HepG2 (cell line): ENCODE data around the gene TUBB4B. TPM values are rescaled to one million over a fixed set of nuclear protein-coding genes. Genes with fewer than 3 reads are reported as not detected.

Experiments
- ATAC-seq: fragments of 200-7000 bp; cut with Tn5 transposase; 3 replicates; pipeline ENCODE4 v1.9.1; 2020; ENCODE audit warnings: mild to moderate bottlenecking, moderate library complexity
- BruUV-seq: library from RNA; stranded (reverse); fragments of 400-500 nt; replicated peaks from 2 replicates; lab custom pipeline; 2021; lab: Mats Ljungman, UMichigan
- CTCF ChIA-PET: fragments of 300-600 bp; formaldehyde crosslinking; extraction: SDS; loops from one replicate; lab custom pipeline; 2021; ENCODE audit warnings: low total read pairs, inconsistent platforms, low intra/inter-chr PET ratio; lab: Yijun Ruan, JAX
- POLR2A ChIA-PET: fragments of 350-600 bp; sonication (Branson Sonifier 250); formaldehyde crosslinking; loops from one replicate; lab custom pipeline; 2020; ENCODE audit warnings: antibody characterized with exemption, inconsistent platforms; lab: Yijun Ruan, JAX
- DNase-seq: peaks from one replicate; pipeline ENCODE4 v3.0.0-alpha.2; 2015; ENCODE audit warnings: low spot score
- FAIRE-seq: peaks from 3 replicates; lab custom pipeline; 2011; peaks lifted over from hg19 to GRCh38; lab: Jason Lieb, UNC
- H2AFZ ChIP-seq: one replicate; pipeline ENCODE4 v1.6.1; 2011; ENCODE audit warnings: low read length, inconsistent platforms
- H3K27ac ChIP-seq: fragments of 300-600 bp; 3 replicates; pipeline ENCODE4 v1.8.0; 2011; ENCODE audit warnings: mixed run types, mild to moderate bottlenecking, mixed read lengths, low read length, inconsistent platforms; ENCODE audit not compliant: insufficient read depth; ENCODE audit errors: extremely low read length
- H3K27me3 ChIP-seq, 2 experiments: fragments of 200-600 bp in 1 of 2; 2 replicates in 1 of 2; 3 replicates in 1 of 2; pipeline versions ENCODE4 v1.6.0 to v1.8.0; 2011; ENCODE audit warnings: low read length in 2 of 2, mild to moderate bottlenecking in 2 of 2, moderate library complexity in 2 of 2, inconsistent platforms in 1 of 2; ENCODE audit not compliant: insufficient read depth in 2 of 2, control insufficient read depth in 1 of 2
- H3K36me3 ChIP-seq, 2 experiments: fragments of 200-600 bp in 1 of 2; replicated peaks in 1 of 2; 2 replicates in 1 of 2; 3 replicates in 1 of 2; pipeline versions ENCODE4 v1.5.1 to v1.8.0; 2011; ENCODE audit warnings: low read length in 2 of 2, inconsistent platforms in 1 of 2; ENCODE audit not compliant: insufficient read depth in 2 of 2, control insufficient read depth in 1 of 2
- H3K4me1 ChIP-seq: 2 replicates; pipeline ENCODE4 v1.5.1; 2012; ENCODE audit warnings: low read length, inconsistent platforms; ENCODE audit not compliant: insufficient read depth
- H3K4me2 ChIP-seq: 2 replicates; pipeline ENCODE4 v1.6.0; 2011; ENCODE audit warnings: low read depth, low read length, inconsistent platforms
- H3K4me3 ChIP-seq, 3 experiments: fragments of 200-600 bp in 1 of 3; sonication (generic), shearing (Covaris generic) in 1 of 3; replicated peaks in 1 of 3; 2 replicates each; pipeline ENCODE4 v1.5.1; 2011 to 2016; ENCODE audit warnings: low read length in 3 of 3, inconsistent platforms in 2 of 3, low read depth in 2 of 3, mild to moderate bottlenecking in 2 of 3, control low read depth in 1 of 3, mixed read lengths in 1 of 3; ENCODE audit not compliant: insufficient read depth in 1 of 3
- H3K79me2 ChIP-seq: one replicate; pipeline ENCODE4 v1.6.1; 2011; ENCODE audit warnings: low read length, inconsistent platforms; ENCODE audit not compliant: insufficient read depth
- H3K9ac ChIP-seq: 2 replicates; pipeline ENCODE4 v1.6.0; 2011; ENCODE audit warnings: mild to moderate bottlenecking, low read depth, low read length, inconsistent platforms; ENCODE audit not compliant: insufficient read depth
- H3K9me3 ChIP-seq: 2 replicates; pipeline ENCODE4 v1.5.1; 2012; ENCODE audit warnings: mild to moderate bottlenecking, low read length
- H4K20me1 ChIP-seq: 2 replicates; pipeline ENCODE4 v1.6.0; 2011; ENCODE audit warnings: inconsistent platforms, mild to moderate bottlenecking, low read length, moderate library complexity; ENCODE audit not compliant: insufficient read depth
- CENPT ChIP-seq: sonication (generic); formaldehyde crosslinking; IDR thresholded peaks from 2 replicates; pipeline ENCODE4 v1.8.0; 2022; ENCODE audit warnings: low read depth, mild to moderate bottlenecking, moderate library complexity, missing genetic modification reagents
- ETS1 ChIP-seq: sonication (generic); formaldehyde crosslinking; IDR thresholded peaks from 2 replicates; pipeline ENCODE4 v1.4.0; 2020; ENCODE audit warnings: missing genetic modification reagents
- GMEB1 ChIP-seq: sonication (generic); formaldehyde crosslinking; IDR thresholded peaks from 2 replicates; pipeline ENCODE4 v1.5.1; 2020; ENCODE audit warnings: missing genetic modification reagents, mild to moderate bottlenecking, borderline replicate concordance
- KLF12 ChIP-seq: sonication (generic); formaldehyde crosslinking; IDR thresholded peaks from 2 replicates; pipeline ENCODE4 v1.4.0; 2020; ENCODE audit warnings: missing genetic modification reagents, borderline replicate concordance
- RBM22 ChIP-seq: fragments of 200-400 bp; formaldehyde crosslinking; optimal IDR thresholded peaks from 2 replicates; pipeline ENCODE3; 2017; ENCODE audit warnings: mild to moderate bottlenecking, low read length, moderate library complexity
- SALL2 ChIP-seq: sonication (generic); formaldehyde crosslinking; IDR thresholded peaks from 2 replicates; pipeline ENCODE4 v1.8.1; 2023; ENCODE audit warnings: mild to moderate bottlenecking, missing genetic modification reagents, inconsistent platforms
- ZBTB1 ChIP-seq: sonication (generic); formaldehyde crosslinking; IDR thresholded peaks from 2 replicates; pipeline ENCODE4 v1.4.0; 2020; ENCODE audit warnings: missing genetic modification reagents, borderline replicate concordance
- ZFP91 ChIP-seq: sonication (generic); formaldehyde crosslinking; IDR thresholded peaks from 2 replicates; pipeline ENCODE4 v1.9.0; 2022; ENCODE audit warnings: missing genetic modification reagents, mild to moderate bottlenecking, borderline replicate concordance
- ZNF207 ChIP-seq: fragments of 450-650 bp; IDR thresholded peaks from 2 replicates; pipeline ENCODE4 v1.6.1; 2016; ENCODE audit warnings: antibody characterized with exemption, borderline replicate concordance
- ZNF225 ChIP-seq: sonication (generic); formaldehyde crosslinking; IDR thresholded peaks from 2 replicates; pipeline ENCODE4 v1.4.0; 2020; ENCODE audit warnings: mild to moderate bottlenecking, missing genetic modification reagents
- ZNF33A ChIP-seq: sonication (generic); formaldehyde crosslinking; IDR thresholded peaks from 2 replicates; pipeline ENCODE4 v1.5.1; 2020; ENCODE audit warnings: missing genetic modification reagents, mild to moderate bottlenecking, moderate library complexity, borderline replicate concordance
- ZNF710 ChIP-seq: sonication (generic); formaldehyde crosslinking; IDR thresholded peaks from 2 replicates; pipeline ENCODE4 v1.5.0; 2020; ENCODE audit warnings: mild to moderate bottlenecking, missing genetic modification reagents, borderline replicate concordance
- WGBS: methylation state at CpG from one replicate; pipeline ENCODE4 v1.1.6; 2017; ENCODE audit warnings: low lambda C conversion rate; 5-methylcytosine and 5-hydroxymethylcytosine counted together
- in situ Hi-C: cut with HindIII; loops from 2 replicates; pipeline ENCODE4 v1.10.0; 2017; ENCODE audit warnings: low pct_unique_long_range_greater_than_20kb; ENCODE audit not compliant: extremely low pct_ligation_motif_present
- intact Hi-C: fragments of 100-400 bp; cut with micrococcal nuclease; formaldehyde crosslinking; loops from one replicate; pipeline ENCODE4 v1.10.0; 2022; ENCODE audit not compliant: unreplicated experiment
- polyA plus RNA-seq, 8 experiments: library from polyadenylated mRNA; depleted of rRNA in 3 of 8; stranded (reverse) in 7 of 8; unstranded in 1 of 8; fragments of >200 nt; fragmentation: Illumina TruSeq in 4 of 8; extraction: Trizol in 4 of 8; gene quantifications; 2 replicates each; pipeline versions ENCODE4 v1.2.1 to v1.2.3, GENCODE V29; 2011 to 2016; ENCODE audit warnings: low read depth in 4 of 8, missing spikeins in 1 of 8, mixed read lengths in 1 of 8; ENCODE audit not compliant: insufficient read depth in 1 of 8
- total RNA-seq, 5 experiments: library from RNA; depleted of rRNA; stranded (reverse); fragments of >200 nt; fragmentation: Illumina TruSeq; extraction: Trizol; gene quantifications; 2 replicates each; pipeline ENCODE4 v1.2.3, GENCODE V29; 2016; ENCODE audit warnings: low read depth in 1 of 5

TUBB4B gene
- total and polyA plus RNA-seq, 2 of the 13 experiments (the other 11 are each of a cell fraction or from before 2014, with no cell fraction given): 182 to 412 TPM

DNA sequence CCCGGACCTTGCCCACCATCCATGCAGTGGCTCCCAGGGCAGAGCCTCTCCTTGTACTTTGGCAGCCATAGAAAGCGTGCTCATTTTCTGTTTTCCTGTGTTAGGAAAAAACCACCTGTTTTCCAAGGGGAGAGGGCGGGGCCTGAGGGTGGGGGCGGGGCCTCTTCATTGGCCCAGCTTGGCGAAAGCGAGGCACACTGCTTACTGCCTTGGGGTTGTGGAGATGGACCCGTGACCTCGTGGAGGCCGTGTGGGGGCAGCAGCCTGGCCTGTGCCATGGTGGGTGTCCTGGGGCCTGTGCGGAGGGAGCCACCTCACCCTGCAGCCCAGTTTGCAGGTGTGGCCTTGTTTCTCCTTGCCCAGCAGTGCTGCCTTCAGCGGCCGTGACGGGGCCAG lies 32.0 kb downstream of the TUBB4B start:
- H3K27me3 ChIP-seq: no peaks in the 10 kb centered on the region; a peak in 1 of 5 replicates
- ChIA-PET POLR2A (interaction anchor here (1.3 to 1.5 kb wide), 2 partner anchors 19 to 32 kb away, joined by 3 to 5 read pairs; partner anchors contain the start of gene TUBB4B), CTCF (no interaction called here)
- H4K20me1 ChIP-seq: no peaks in the 10 kb centered on the region
- TF ChIP-seq KLF12 (CRISPR knock-in tag) (no peak), ZBTB1 (no peak), ZNF33A (CRISPR knock-in tag) (no peak), ZNF207 (no peak), ZFP91 (CRISPR knock-in tag) (no peak), SALL2 (no peak), GMEB1 (CRISPR knock-in tag) (no peak), ZNF710 (CRISPR knock-in tag) (no peak), ZNF225 (no peak), ETS1 (CRISPR knock-in tag) (no peak), RBM22 (no peak), CENPT (CRISPR knock-in tag) (no peak)
- no peaks in the 10 kb centered on the region for H3K9me3 ChIP-seq
- no peak overlapping the region for H3K9ac ChIP-seq
- H3K36me3 ChIP-seq: peaks cover 13 to 29% of the 10 kb centered on the region in 2 experiments; a peak in 4 of 5 replicates
- ATAC-seq (no peak), DNase-seq (no peak), FAIRE-seq (no peak)
- no peak overlapping the region for H3K4me2 ChIP-seq
- peaks cover 24% of the 10 kb centered on the region for H3K4me1 ChIP-seq
- H3K79me2 ChIP-seq: no peaks in the 10 kb centered on the region
- no peak overlapping the region for H3K27ac ChIP-seq
- no peak overlapping the region for H2AFZ ChIP-seq
- BruUV-seq: no TSS peak
- H3K4me3 ChIP-seq: no peak overlapping the region
- in situ Hi-C loops (no loop called here), intact Hi-C loops (no loop called here)
- WGBS: 94% methylated on average over 10 of the region's 13 CpGs
